Measurements from ENCODE around the gene NGB.

DNA sequence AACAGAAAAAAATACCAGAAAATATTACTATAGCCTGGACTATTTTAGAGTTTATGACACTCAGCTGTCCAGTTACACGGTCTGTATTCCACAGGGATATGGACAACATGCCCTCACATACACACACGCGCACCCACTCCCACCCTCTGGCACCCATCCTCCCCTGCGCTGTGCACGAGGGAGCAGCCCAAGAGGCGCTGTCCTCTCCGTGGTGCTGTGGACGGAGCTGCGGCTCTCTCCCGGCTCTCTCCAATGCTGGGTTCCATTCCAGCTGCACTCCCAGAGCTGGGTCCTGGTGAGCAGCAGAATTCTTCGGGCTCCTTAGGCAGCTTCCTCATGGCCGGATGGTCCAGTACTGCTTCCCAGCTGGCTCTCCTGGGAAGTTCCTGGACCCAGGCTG lies 6.0 kb upstream of the NGB start:
- TF ChIP-seq POLR2A (IDR thresholded peaks at IDR 0.05; ENCODE audit: low read depth, low read length) (no peak), TAF1 (IDR thresholded peaks at IDR 0.05; ENCODE audit: borderline replicate concordance, low read depth, low read length) (no peak), POLR2AphosphoS5 (IDR thresholded peaks at IDR 0.05; ENCODE audit: low read depth, low read length) (no peak)

All from GM12892 (cell line).